ENCODE data around the gene CCDC134. TPM values are rescaled to one million over a fixed set of nuclear protein-coding genes. Genes with fewer than 3 reads are reported as not detected.

The CCDC134 gene
- total and polyA plus RNA-seq, 2 donors (not counting 3 experiments of a cell fraction or from before 2014, with no cell fraction given): 4.5 to 8.4 TPM

- TF ChIP-seq MYC (IDR thresholded peaks at IDR 0.05; ENCODE audit: low read depth, low read length) (no peak), JUN (IDR thresholded peaks at IDR 0.05; ENCODE audit: borderline replicate concordance, insufficient read depth, insufficient read length, low read depth) (peak; percentile 24), CTCF (IDR thresholded peaks at IDR 0.05; ENCODE audit: extremely low read depth in 1 of 2, insufficient read depth in 1 of 2, low read depth in 1 of 2, low read length in 2 of 2) (peak; percentile 17 to 29), EZH2 (IDR thresholded peaks at IDR 0.05; ENCODE audit: borderline replicate concordance, low read depth, low read length, severe bottlenecking) (no peak), FOS (IDR thresholded peaks at IDR 0.05; ENCODE audit: borderline replicate concordance, insufficient read depth, low read length) (no peak), MAX (IDR thresholded peaks at IDR 0.05; ENCODE audit: insufficient read depth, insufficient read length) (no peak)
- BruUV-seq (replicated peaks): no TSS peak
- dilution Hi-C loops (cut with MboI; ENCODE audit: extremely low pct_ligation_motif_present, low sequenced_read_pairs): no loop called here
- DNase-seq (ENCODE audit: low read depth, low spot score) (peak; percentile 65), FAIRE-seq (peak; percentile 67)
- POLR2A ChIA-PET: no interaction called here
- Histone ChIP-seq H3K9me1 (replicated peaks; ENCODE audit: control insufficient read depth, extremely low read depth, insufficient read depth, low read length) (no peaks in the 10 kb centered on the region), H3K4me2 (ENCODE audit: insufficient read depth, low read length) (no peak overlapping the region), H3K27me3 (ENCODE audit: control insufficient read depth in 2 of 2, insufficient read depth in 2 of 2, low read length in 2 of 2) (no peaks in the 10 kb centered on the region), H3K9me3 (replicated peaks; ENCODE audit: control insufficient read depth, insufficient read depth, low read length) (no peaks in the 10 kb centered on the region), H3K4me1 (ENCODE audit: control insufficient read depth, extremely low read depth, insufficient read depth, low read length) (peaks cover 3% of the 10 kb centered on the region), H3K9ac (replicated peaks; ENCODE audit: extremely low read depth, insufficient read depth, low read length) (no peak overlapping the region), H4K20me1 (replicated peaks; ENCODE audit: control insufficient read depth, extremely low read depth, insufficient read depth, low read length) (no peaks in the 10 kb centered on the region), H3K4me3 (replicated peaks in 1 of 3; ENCODE audit: insufficient read depth in 1 of 3, low read depth in 1 of 3, low read length in 3 of 3) (no peak overlapping the region), H3K27ac (ENCODE audit: insufficient read depth, low read depth, low read length) (no peak overlapping the region), H2AFZ (ENCODE audit: low read depth, low read length) (no peak overlapping the region), H3K79me2 (ENCODE audit: control insufficient read depth, insufficient read depth, low read length) (no peaks in the 10 kb centered on the region), H3K36me3 (ENCODE audit: control insufficient read depth in 2 of 2, extremely low read depth in 1 of 2, insufficient read depth in 2 of 2, low read length in 2 of 2) (no peaks in the 10 kb centered on the region)
- intact Hi-C loops (cut with micrococcal nuclease): loop anchor here (1.0 to 5.0 kb wide), 3 partner anchors 35 to 135 kb away; no protein-coding TSS in a partner anchor
- CTCF ChIA-PET: interaction anchor here (0.6 to 3.2 kb wide), 13 partner anchors 10 to 156 kb away, joined by 3 to 55 read pairs (median 5); partner anchors contain the start of genes CCDC134 and SREBF2
These were observed 22.0 kb downstream of the CCDC134 start for GRCh38 chr22:41822317-41823057.
